Activated naive CD4-positive, alpha-beta T cell treated with anti-CD3 and anti-CD28 coated beads, Interleukin-2, amount 50 U/mL, for 16 hours (primary cell): ENCODE results near the gene TNNT1.

ENCODE experiments used
- DNase-seq: peaks from one replicate; pipeline ENCODE4 v3.0.0-alpha.2; 2020

TNNT1 gene

GRCh38 chr19:55106591-55106990 is 42.4 kb downstream of the TNNT1 start:
- no peak for DNase-seq

GRCh38 chr19:55105237-55105636 is 43.8 kb downstream of the TNNT1 start:
- DNase-seq, result no peak

- no peak for DNase-seq
Measured at GRCh38 chr19:55103190-55103589, 45.8 kb downstream of the TNNT1 start.

- DNase-seq, result no peak
Measured at GRCh38 chr19:55101261-55101660, 47.7 kb downstream of the TNNT1 start.

GRCh38 chr19:55099557-55100506 is 49.2 kb downstream of the TNNT1 start:
- DNase-seq, result no peak

- DNase-seq, result no peak
Measured at GRCh38 chr19:55098716-55099556, 50.1 kb downstream of the TNNT1 start.

- no peak for DNase-seq
Measured at GRCh38 chr19:55097864-55098715, 50.9 kb downstream of the TNNT1 start.

- no peak for DNase-seq
Measured at GRCh38 chr19:55096061-55096701, 52.8 kb downstream of the TNNT1 start.

- DNase-seq, result no peak
Measured at GRCh38 chr19:55095260-55096060, 53.5 kb downstream of the TNNT1 start.

GRCh38 chr19:55094456-55095259 is 54.3 kb downstream of the TNNT1 start:
- DNase-seq, result no peak

GRCh38 chr19:55092423-55093318 is 56.3 kb downstream of the TNNT1 start:
- no peak for DNase-seq

- no peak for DNase-seq
Measured at GRCh38 chr19:55091955-55092354, 57.1 kb downstream of the TNNT1 start.

- DNase-seq, result no peak
Measured at GRCh38 chr19:55091126-55091910, 57.7 kb downstream of the TNNT1 start.

- DNase-seq, result no peak
Measured at GRCh38 chr19:55090564-55090963, 58.4 kb downstream of the TNNT1 start.

- DNase-seq, result no peak
Measured at GRCh38 chr19:55089342-55089944, 59.6 kb downstream of the TNNT1 start.

GRCh38 chr19:55088543-55089341 is 60.3 kb downstream of the TNNT1 start:
- DNase-seq, result peak; percentile 82

GRCh38 chr19:55088021-55088451 is 61.0 kb downstream of the TNNT1 start:
- DNase-seq, result no peak
